ENCODE results near the gene STBD1.

DNA sequence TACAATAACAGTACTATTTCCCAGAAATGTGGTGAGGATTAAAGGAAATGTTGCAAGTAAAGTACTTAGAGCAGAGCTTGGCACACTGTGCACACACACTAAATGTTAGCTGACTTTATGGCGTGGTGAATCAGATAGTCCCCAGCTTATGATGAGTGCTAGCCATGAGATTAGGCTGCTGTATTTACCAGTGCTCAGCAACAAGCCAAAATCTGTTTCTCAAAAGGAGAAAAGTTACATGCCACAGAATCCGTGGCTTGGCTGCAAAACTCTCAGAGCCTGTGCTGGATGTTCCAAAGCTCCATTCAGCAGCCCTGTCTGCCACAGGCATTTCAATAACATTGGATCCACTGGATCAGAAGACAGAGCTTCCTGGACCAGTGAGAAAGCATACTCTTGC, 12.8 kb upstream of the STBD1 start:
- TF ChIP-seq EZH2 (optimal IDR thresholded peaks at IDR 0.05; ENCODE audit: low read depth, low read length) (no peak), EZH2phosphoT487 (IDR thresholded peaks at IDR 0.05; ENCODE audit: low read length) (no peak)
- TF ChIP-seq, protein P1, sequence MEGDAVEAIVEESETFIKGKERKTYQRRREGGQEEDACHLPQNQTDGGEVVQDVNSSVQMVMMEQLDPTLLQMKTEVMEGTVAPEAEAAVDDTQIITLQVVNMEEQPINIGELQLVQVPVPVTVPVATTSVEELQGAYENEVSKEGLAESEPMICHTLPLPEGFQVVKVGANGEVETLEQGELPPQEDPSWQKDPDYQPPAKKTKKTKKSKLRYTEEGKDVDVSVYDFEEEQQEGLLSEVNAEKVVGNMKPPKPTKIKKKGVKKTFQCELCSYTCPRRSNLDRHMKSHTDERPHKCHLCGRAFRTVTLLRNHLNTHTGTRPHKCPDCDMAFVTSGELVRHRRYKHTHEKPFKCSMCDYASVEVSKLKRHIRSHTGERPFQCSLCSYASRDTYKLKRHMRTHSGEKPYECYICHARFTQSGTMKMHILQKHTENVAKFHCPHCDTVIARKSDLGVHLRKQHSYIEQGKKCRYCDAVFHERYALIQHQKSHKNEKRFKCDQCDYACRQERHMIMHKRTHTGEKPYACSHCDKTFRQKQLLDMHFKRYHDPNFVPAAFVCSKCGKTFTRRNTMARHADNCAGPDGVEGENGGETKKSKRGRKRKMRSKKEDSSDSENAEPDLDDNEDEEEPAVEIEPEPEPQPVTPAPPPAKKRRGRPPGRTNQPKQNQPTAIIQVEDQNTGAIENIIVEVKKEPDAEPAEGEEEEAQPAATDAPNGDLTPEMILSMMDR (IDR thresholded peaks at IDR 0.05; ENCODE audit: low read length), result no peak
